GM19099 (cell line): Measurements from ENCODE around the gene CLEC7A.

ENCODE experiments used
- POLR2A ChIP-seq: IDR thresholded peaks from 3 replicates; pipeline ENCODE4 v1.6.1; 2011; ENCODE audit warnings: low read depth; ENCODE audit not compliant: insufficient read length; ENCODE audit errors: extremely low read depth

The CLEC7A gene

DNA sequence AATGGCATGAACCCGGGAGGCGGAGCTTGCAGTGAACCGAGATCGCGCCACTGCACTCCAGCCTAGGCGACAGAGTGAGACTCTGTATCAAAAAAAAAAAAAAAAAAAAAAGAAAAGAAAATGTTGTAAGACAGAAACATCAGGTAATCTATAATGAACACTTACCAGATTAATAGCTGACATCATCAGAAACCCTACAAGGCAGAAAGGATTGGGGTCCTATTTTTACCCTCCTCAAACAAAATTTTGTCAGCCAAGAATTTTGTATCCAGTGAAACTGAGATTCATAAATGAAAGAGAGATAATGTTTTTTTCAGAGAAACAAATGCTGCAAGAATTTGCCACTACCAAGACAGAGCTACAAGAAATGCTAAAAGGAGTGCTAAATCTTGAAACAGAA, 45.3 kb downstream of the CLEC7A start:
- no peak for TF ChIP-seq POLR2A

DNA sequence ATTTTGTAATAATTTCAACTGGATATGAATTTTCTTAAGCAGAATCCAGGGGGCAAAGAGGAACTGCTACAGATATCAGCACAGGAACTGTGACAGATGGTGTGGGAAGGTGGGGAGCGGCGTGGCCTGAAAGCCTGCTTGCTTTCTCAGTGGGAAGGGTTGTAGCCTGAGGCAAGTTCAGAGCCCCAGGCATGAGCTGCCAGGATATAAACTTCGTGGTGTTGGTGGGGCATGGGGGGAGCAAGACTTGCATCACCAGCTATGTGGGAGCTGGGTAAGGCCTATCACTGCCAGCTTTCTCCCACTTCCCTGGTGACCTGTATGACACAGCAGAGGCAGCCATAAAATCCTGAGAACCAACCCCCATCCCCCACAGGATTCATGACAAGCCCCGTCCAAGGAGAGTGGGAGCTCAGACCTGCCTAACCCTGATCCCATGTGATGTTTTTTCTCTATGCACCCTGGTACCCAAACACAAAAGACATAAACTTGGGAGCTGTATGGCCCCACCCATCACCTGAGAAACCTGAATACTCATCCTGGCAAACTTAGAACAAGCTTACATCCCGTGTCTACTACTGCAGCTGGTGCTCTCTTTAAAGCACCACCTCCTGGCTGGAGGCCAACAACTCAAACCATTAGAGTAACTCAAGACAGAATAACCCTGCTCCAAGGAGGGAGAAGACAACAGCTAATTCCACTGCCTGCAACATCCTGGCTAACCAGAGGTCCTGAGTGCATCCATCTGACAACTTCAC, 47.7 kb downstream of the CLEC7A start:
- TF ChIP-seq POLR2A: no peak

DNA sequence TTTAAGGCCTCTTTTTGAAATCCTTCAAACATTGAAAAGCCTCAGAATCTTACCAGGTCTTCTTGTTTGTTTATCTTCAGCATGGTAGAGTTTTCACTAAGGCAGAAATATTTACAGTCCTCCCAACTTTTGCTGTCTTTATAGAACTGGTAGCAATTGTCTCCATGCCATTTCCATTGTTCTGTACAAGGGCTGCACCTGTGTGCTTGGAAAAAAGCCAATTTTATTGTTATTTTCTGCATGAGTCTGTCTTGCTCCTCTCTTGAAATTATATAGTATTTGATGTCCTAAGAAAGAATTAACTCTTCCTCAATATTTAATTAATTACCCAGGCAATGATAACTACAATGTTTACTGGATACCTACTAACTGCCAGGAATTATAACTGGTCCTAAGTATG, 54.5 kb downstream of the CLEC7A start:
- no peak for TF ChIP-seq POLR2A

DNA sequence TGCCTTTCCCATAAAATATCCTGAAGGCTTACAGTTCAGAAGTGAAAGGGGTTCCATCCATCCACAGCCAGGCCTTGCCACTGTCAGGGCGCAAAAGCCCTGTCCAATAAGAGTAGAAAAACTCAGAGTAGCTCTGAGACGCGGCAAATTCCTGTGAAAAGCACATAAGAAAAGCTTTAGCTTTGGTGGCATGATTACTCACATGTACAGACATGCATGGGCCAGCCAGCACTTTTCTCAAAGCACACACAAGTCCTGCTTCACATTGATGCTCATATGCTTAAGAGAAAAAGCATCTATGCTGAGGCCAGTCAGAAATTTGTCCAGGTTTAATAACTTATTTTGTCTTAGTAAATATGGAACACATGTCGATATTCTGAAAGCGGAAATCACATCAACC, 56.7 kb downstream of the CLEC7A start:
- TF ChIP-seq POLR2A: no peak

DNA sequence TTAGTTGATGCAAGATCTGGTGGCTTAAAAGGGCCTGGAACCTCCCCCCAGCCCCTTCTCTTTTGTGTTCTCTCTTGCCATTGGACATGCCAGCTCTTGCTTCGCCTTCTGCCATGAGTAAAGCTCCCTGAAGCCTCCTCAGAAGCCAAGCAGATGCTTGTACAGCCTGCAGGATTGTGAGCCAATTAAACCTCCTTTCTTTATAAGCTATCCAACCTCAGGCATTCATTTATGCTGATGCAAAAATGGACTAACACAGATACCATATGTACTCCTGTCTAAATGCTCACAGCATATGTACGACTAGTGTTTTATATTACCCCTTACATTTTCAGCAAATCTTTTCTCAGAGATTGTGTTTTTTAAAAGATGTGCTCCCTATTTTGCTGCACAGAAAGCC, 57.9 kb downstream of the CLEC7A start:
- TF ChIP-seq POLR2A: no peak

DNA sequence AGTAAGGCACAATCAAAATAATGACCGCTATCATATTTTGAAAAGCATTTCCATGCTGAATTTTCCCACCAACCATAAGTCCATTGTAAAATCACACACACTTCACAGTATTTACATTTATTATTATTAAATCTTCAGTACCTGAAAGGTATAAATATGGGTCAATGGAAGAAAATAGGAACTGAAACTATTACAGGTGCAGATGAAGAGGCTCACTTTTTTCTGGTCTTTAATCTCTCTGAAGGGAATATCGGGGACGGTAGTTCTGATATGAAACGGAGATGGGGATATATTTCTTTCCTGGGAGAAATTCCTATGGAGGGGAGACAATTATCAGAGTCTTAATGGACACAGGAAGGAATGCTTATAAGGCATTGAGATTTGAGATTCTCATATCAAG, 59.6 kb downstream of the CLEC7A start:
- TF ChIP-seq POLR2A: no peak

DNA sequence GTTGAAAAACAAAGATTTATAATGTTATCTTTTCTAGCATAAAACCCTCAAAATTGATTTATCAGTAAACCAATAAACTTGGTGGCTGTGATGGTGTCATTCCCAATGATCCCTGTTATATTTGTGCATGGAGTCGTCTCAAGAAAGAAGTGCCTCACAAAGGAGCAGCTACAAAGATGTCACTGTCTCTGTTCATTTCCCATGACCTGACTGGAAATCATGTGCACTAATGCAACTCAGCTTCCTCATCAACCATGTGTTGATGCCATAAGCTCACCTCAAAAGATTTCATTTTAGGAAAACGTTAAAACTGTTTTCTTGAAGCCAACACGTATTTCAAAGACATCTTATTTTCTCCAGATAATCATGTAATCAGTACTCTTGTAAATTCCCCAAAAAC, 60.0 kb downstream of the CLEC7A start:
- TF ChIP-seq POLR2A: no peak

DNA sequence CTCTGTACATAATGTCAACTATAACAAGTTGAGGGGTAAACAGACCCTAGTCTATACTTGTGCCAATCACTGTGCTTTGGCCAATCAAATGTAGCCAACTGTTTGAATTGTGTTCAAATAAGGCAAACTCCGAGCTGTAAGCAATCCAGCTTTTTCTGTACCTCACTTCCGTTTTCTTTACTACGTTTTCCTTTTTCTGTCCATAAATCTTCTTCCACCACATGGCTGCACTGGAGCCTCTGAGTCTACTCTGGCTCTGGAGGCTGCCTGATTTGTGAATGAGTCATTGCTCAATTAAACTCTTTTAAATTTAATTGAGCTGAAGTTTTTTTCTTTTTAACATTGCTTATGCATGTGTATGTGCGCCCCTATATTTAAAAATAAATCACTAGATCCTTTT, 60.9 kb downstream of the CLEC7A start:
- no peak for TF ChIP-seq POLR2A

DNA sequence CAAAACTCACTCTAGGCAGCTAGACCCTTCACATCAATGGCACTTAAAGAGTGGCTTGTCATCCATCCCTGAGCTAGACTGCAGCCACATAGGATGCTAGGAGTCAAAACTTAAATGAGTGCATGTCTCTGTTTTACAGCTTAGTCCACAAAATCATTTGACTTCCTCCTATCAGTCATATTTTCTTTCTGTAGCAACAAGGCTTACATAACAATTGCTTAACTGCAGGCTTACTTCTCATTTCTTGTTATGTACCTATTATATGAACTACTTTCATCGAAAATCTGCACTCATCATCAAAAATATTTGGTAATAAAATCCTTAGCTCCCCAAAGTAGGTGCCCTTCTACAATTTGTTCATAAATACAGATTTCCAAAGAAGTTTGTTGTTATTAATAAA, 61.4 kb downstream of the CLEC7A start:
- no peak for TF ChIP-seq POLR2A

DNA sequence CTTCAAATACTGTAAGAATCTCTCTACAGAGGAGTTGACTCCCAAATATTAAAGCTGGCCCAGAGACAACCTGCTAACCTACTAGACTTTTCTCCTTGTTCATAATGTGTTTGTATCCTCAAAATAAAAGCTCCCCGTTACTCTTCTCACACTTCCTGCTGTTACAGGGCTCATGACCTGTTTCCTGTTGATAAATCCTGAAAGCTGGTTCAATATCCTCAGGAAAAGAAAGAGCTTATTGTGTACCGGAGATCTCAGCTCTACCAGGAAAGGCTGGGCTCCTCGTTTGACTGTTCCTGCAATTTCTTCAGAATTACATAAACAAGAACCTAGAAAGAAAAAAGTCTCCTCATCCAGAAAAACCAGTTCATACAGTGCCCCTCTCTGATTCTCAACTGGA, 62.1 kb downstream of the CLEC7A start:
- no peak for TF ChIP-seq POLR2A

DNA sequence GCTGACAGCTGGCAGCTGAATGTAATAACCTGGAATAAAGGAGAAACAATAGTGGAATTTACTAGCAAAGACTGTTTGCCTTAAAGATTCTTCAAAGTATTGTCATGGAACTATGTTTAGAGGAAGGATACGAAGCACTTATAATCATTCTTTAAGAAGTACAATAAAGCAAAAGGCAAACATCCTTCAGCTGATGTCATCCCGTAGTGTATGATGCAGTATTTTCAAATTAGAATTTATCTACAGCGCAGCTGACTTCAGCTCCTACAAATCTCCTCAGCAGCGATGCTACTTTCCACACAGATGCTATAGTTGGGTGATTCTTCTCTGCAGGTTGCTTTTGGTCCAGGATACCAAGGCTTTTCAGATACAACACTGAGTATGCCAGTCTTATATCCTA, 62.7 kb downstream of the CLEC7A start:
- no peak for TF ChIP-seq POLR2A
